NCI-H524 (cell line): ENCODE data around the gene SGTB.

ENCODE experiments used
- DNase-seq, 2 experiments: peaks; one replicate each; lab custom pipeline; 2025; lab: John Stamatoyannopoulos, UW

SGTB gene

GRCh38 chr5:65721720-65722574 lies at the start of gene SGTB, which contains the start of gene NLN:
SGTB (minus strand) TSS chr5:65722109; CDS start chr5:65720807, 1,302 bp downstream.
NLN (plus strand) TSS chr5:65722205; CDS start chr5:65722374, 169 bp downstream.
- peak; percentile 71 to 79 for DNase-seq

DNA sequence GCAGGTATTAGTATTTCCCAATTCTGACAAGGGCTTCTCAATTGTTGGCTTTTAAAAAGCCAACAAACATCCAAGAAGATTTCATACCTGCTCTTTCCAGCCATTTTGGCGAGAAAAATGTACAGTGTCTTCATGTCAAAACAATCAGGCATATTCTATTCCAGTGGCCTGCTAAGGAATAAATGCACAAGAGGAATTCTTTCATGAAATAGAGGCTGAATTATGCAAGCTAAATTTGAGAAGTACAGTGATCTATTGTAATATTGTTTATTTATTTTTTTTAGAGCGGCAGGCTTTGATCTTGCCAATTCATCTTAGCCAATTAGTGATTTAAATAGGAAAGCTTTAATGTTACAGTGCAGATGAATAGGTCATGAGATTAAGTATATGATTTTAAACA lies 49.4 kb upstream of the SGTB start:
- DNase-seq, result no peak

DNA sequence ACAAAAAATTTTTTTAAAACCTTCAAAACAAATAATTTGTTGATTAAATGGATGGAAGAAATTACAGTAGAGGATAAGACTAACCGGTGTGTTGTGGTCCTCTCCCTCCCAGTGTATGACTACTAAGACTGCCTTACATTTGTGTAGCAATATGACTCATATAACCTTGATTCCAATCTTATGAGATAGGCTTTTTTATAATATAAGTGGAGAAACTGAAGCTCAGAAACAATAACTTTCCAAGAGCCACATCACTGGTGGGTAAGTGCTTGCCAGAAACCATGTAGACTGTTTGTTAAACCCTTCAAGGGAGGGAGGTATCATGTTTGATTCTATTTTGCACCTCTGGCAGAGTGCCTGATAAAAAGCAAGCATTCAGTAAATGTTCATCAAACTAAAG lies 47.6 kb upstream of the SGTB start:
- DNase-seq, result no peak

- DNase-seq, result no peak
These were observed 46.9 kb upstream of the SGTB start for GRCh38 chr5:65768723-65769346.

DNA sequence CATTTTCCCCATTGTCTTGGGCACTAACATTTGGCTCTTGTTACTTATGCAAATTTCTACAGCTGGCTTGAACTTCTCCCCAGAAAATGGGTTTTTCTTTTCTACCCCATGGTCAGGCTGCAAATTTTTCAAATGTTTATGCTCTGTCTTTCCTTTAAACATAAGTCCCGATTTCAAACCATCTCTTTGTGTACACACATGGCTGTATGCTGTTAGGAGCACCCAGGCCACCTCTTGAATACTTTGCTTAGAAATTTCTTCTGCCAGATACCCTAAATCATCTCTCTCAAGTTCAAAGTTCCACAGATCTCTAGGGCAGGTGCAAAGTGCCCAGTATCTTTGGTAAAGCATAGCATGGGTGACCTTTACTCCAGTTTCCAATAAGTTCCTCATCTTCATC lies 45.7 kb upstream of the SGTB start:
- no peak for DNase-seq

- no peak for DNase-seq
These were observed 44.9 kb upstream of the SGTB start for GRCh38 chr5:65766781-65767180.

- DNase-seq, result no peak
These were observed 44.3 kb upstream of the SGTB start for GRCh38 chr5:65766175-65766574.

DNA sequence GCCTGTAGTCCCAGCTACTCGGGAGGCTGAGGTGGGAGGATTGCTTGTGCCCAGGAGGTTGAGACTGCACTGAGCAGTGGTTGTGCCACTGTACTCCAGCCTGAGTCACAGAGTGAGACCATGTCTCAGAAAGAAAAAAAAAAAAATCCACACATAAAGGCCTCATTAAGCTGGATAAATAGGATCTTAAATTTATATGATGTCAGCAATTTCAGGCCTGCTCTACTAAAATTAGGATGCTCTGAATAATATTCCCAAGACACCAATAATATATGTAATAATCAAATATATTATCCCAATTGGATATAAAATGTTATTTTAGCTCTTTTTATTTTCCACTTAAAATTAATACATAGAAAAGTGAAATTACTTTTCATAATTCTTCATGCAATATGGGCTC lies 43.7 kb upstream of the SGTB start:
- no peak for DNase-seq

DNA sequence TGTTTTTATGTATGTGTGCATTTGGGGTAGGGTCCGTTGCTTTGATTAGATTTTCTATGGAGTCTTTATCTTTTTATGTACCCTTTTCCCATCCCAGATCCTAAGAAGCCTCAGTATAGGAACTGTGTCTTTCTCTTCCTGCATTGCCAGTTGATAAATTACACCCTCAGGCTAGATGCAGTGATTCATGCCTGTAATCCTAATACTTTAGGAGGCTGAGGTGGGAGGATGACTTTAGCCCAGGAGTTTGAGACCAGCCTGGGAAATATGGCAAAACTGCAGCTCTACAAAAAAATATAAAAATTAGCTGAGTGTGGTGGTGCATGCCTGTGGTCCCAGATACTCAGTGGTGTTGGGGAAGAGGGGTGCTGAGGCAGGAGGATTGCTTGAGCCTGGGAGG lies 40.3 kb upstream of the SGTB start:
- no peak for DNase-seq

DNA sequence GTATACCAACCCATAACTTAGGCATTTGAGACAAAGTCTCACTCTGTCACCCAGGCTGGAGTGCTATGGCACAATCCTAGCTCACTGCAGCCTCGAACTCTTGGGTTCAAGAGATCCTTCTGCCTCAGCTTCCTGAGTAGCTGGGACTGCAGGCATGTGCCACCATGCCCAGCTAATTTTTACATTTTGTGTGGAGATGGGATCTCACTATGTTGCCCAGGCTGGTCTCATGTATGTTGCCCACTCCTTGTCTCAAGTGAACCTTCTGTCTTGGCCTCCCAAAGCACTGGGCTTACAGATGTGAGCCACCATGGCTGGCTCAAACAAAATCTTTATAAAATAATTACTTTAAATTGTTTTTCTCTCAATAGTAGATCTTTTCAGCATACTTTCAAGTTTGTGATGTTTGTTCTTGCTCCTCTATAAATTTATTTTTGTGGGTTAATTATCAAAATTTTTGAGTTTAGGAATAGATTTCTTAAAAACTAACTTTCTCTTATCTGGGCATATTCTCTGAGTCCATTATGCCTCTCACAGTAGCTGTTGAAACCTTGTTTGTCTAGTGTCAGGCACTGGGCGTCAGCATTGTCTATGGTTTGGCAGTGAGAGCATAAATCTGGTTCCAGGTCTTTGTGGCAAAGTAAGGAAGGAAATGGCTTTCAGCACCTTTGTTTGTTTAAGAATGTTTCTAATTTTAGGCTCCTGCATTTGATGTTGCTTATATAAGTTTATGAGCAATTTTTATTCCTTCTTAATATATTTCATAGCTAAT lies 38.8 kb upstream of the SGTB start:
- no peak for DNase-seq

GRCh38 chr5:65758546-65759144 lies 36.7 kb upstream of the SGTB start:
- DNase-seq, result no peak

- DNase-seq, result no peak
These were observed 31.3 kb upstream of the SGTB start for GRCh38 chr5:65753189-65753588.

- no peak for DNase-seq
These were observed 29.0 kb upstream of the SGTB start for GRCh38 chr5:65750938-65751337.

- no peak for DNase-seq
These were observed 28.0 kb upstream of the SGTB start for GRCh38 chr5:65749956-65750355.

GRCh38 chr5:65749221-65749844 lies 27.4 kb upstream of the SGTB start:
- no peak for DNase-seq

- peak in 1 of 2 experiments; percentile 47 for DNase-seq
These were observed 20.8 kb upstream of the SGTB start for GRCh38 chr5:65742565-65743231.

DNA sequence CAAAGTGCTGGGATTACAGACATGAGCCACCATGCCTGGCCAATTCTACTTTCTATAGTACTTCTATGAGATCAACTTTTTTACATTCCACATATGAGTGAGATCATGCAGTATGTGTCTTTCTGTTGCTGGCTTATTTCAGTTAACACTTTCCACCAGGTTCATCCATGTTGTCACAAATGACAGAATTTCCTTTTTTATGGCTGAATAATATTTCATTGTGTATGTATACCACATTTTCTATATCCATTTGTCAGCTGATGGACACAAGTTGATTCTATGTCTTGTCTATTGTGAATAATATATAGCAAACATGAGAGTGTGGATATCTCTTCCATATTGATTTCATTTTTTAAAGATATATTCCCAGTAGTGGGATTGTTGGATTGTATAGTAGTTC lies 17.3 kb upstream of the SGTB start:
- no peak for DNase-seq

- DNase-seq, result no peak
These were observed 16.4 kb upstream of the SGTB start for GRCh38 chr5:65738305-65738704.

DNA sequence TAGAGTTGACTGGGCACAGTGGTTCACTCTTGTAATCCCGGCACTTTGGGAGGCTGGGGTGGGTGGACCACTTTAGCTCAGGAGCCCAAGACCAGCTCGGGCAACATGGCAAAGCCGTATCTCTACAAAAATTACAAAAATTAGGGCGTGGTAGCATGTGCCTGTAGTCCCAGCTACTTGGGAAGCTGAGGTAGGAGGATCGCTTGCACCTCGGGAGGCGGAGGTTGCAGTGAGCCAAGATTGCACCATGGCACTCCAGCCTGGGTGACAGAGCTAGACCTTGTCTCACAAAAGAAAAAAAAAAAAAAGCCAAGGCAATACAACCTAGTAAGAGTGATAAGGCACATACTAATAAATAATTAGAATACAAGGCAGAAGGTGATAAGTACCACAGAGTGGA lies 15.9 kb upstream of the SGTB start:
- no peak for DNase-seq

GRCh38 chr5:65736011-65736410 lies 14.1 kb upstream of the SGTB start:
- DNase-seq, result no peak

GRCh38 chr5:65734921-65735320 lies 13.0 kb upstream of the SGTB start:
- no peak for DNase-seq
